HEK293 (cell line): ENCODE data around the gene RNF225.

Experiments
- KLF1 ChIP-seq: fragments of 450-650 bp; formaldehyde crosslinking; IDR thresholded peaks from 2 replicates; pipeline ENCODE4 v1.5.1; 2016; ENCODE audit warnings: missing biosample characterization, missing genetic modification characterization
- KLF8 ChIP-seq: fragments of 450-650 bp; formaldehyde crosslinking; IDR thresholded peaks from 2 replicates; pipeline ENCODE4 v1.5.1; 2016; ENCODE audit warnings: missing biosample characterization, missing genetic modification characterization
- PATZ1 ChIP-seq: fragments of 450-650 bp; formaldehyde crosslinking; IDR thresholded peaks from 2 replicates; pipeline ENCODE4 v1.5.1; 2016; ENCODE audit warnings: missing biosample characterization, missing genetic modification characterization
- PBX3 ChIP-seq: sonication (generic); formaldehyde crosslinking; IDR thresholded peaks from 2 replicates; pipeline ENCODE4 v1.8.1; 2022; ENCODE audit warnings: mild to moderate bottlenecking, moderate library complexity, missing genetic modification reagents
- TRIM28 ChIP-seq: IDR thresholded peaks from 2 replicates; pipeline ENCODE4 v1.6.1; 2011; ENCODE audit warnings: low read length, control low read depth, borderline replicate concordance
- ZIC2 ChIP-seq: fragments of 450-650 bp; formaldehyde crosslinking; IDR thresholded peaks from 2 replicates; pipeline ENCODE4 v1.5.1; 2016; ENCODE audit warnings: missing biosample characterization, missing genetic modification characterization
- ZNF114 ChIP-seq: fragments of 450-650 bp; formaldehyde crosslinking; IDR thresholded peaks from 2 replicates; pipeline ENCODE4 v1.5.0; 2017; ENCODE audit warnings: missing biosample characterization, missing genetic modification characterization
- ZNF280C ChIP-seq: fragments of 450-650 bp; formaldehyde crosslinking; IDR thresholded peaks from 2 replicates; pipeline ENCODE4 v1.5.1; 2016; ENCODE audit warnings: missing biosample characterization, missing genetic modification characterization
- ZNF416 ChIP-seq: fragments of 450-650 bp; formaldehyde crosslinking; IDR thresholded peaks from 2 replicates; pipeline ENCODE4 v1.5.1; 2016; ENCODE audit warnings: missing biosample characterization, missing genetic modification characterization
- ZNF529 ChIP-seq: fragments of 450-650 bp; formaldehyde crosslinking; IDR thresholded peaks from 2 replicates; pipeline ENCODE4 v1.5.1; 2017; ENCODE audit warnings: missing genetic modification characterization, missing biosample characterization; ENCODE audit not compliant: insufficient replicate concordance
- ZNF624 ChIP-seq: fragments of 450-650 bp; formaldehyde crosslinking; IDR thresholded peaks from 2 replicates; pipeline ENCODE4 v1.5.1; 2017; ENCODE audit warnings: missing biosample characterization, missing genetic modification characterization
- ZNF830 ChIP-seq: fragments of 450-650 bp; IDR thresholded peaks from 2 replicates; pipeline ENCODE4 v1.5.0; 2018; ENCODE audit warnings: missing biosample characterization, missing genetic modification characterization, low read depth, mild to moderate bottlenecking, moderate library complexity
- ZNF843 ChIP-seq: fragments of 450-650 bp; formaldehyde crosslinking; IDR thresholded peaks from 2 replicates; pipeline ENCODE4 v1.5.1; 2016; ENCODE audit warnings: missing biosample characterization, missing genetic modification characterization
- TF ChIP-seq, protein P1 (sequence below): fragments of 450-650 bp; formaldehyde crosslinking; conservative IDR thresholded peaks from 2 replicates; pipeline ENCODE4 v1.5.1; 2016; ENCODE audit warnings: low read depth, missing biosample characterization, missing genetic modification characterization
- TF ChIP-seq, protein P2 (sequence below): fragments of 450-650 bp; formaldehyde crosslinking; IDR thresholded peaks from 2 replicates; pipeline ENCODE4 v1.5.1; 2017; ENCODE audit warnings: missing biosample characterization, missing genetic modification characterization

Gene RNF225

GRCh38 chr19:58380662-58381459 lies 14.6 kb upstream of the RNF225 start, which contains the start of gene ZNF837 (continued):
- TF ChIP-seq PATZ1 (tag by site-specific recombination) (peak; percentile 87), ZNF843 (tag by site-specific recombination) (peak; percentile 73), ZNF114 (no peak), ZNF280C (tag by site-specific recombination) (no peak), KLF1 (tag by site-specific recombination) (peak; percentile 83), ZNF416 (tag by site-specific recombination) (no peak; the same call in 1 of the 2 replicates), ZNF830 (tag by site-specific recombination) (no peak), KLF8 (tag by site-specific recombination) (peak; percentile 97), ZNF529 (tag by site-specific recombination) (no peak), ZIC2 (tag by site-specific recombination) (peak; percentile 44), ZNF624 (tag by site-specific recombination) (no peak), PBX3 (CRISPR knock-in tag) (peak; percentile 97), TRIM28 (no peak; the same call in 1 of the 2 replicates)
- TF ChIP-seq, protein P1, sequence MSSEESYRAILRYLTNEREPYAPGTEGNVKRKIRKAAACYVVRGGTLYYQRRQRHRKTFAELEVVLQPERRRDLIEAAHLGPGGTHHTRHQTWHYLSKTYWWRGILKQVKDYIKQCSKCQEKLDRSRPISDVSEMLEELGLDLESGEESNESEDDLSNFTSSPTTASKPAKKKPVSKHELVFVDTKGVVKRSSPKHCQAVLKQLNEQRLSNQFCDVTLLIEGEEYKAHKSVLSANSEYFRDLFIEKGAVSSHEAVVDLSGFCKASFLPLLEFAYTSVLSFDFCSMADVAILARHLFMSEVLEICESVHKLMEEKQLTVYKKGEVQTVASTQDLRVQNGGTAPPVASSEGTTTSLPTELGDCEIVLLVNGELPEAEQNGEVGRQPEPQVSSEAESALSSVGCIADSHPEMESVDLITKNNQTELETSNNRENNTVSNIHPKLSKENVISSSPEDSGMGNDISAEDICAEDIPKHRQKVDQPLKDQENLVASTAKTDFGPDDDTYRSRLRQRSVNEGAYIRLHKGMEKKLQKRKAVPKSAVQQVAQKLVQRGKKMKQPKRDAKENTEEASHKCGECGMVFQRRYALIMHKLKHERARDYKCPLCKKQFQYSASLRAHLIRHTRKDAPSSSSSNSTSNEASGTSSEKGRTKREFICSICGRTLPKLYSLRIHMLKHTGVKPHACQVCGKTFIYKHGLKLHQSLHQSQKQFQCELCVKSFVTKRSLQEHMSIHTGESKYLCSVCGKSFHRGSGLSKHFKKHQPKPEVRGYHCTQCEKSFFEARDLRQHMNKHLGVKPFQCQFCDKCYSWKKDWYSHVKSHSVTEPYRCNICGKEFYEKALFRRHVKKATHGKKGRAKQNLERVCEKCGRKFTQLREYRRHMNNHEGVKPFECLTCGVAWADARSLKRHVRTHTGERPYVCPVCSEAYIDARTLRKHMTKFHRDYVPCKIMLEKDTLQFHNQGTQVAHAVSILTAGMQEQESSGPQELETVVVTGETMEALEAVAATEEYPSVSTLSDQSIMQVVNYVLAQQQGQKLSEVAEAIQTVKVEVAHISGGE (tag by site-specific recombination), result peak; percentile 100
- TF ChIP-seq, protein P2, sequence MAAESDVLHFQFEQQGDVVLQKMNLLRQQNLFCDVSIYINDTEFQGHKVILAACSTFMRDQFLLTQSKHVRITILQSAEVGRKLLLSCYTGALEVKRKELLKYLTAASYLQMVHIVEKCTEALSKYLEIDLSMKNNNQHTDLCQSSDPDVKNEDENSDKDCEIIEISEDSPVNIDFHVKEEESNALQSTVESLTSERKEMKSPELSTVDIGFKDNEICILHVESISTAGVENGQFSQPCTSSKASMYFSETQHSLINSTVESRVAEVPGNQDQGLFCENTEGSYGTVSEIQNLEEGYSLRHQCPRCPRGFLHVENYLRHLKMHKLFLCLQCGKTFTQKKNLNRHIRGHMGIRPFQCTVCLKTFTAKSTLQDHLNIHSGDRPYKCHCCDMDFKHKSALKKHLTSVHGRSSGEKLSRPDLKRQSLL (tag by site-specific recombination), result peak; percentile 52; the same call in 1 of the 2 replicates
